Measurements from ENCODE around the gene ZNF436.

The ZNF436 gene

DNA sequence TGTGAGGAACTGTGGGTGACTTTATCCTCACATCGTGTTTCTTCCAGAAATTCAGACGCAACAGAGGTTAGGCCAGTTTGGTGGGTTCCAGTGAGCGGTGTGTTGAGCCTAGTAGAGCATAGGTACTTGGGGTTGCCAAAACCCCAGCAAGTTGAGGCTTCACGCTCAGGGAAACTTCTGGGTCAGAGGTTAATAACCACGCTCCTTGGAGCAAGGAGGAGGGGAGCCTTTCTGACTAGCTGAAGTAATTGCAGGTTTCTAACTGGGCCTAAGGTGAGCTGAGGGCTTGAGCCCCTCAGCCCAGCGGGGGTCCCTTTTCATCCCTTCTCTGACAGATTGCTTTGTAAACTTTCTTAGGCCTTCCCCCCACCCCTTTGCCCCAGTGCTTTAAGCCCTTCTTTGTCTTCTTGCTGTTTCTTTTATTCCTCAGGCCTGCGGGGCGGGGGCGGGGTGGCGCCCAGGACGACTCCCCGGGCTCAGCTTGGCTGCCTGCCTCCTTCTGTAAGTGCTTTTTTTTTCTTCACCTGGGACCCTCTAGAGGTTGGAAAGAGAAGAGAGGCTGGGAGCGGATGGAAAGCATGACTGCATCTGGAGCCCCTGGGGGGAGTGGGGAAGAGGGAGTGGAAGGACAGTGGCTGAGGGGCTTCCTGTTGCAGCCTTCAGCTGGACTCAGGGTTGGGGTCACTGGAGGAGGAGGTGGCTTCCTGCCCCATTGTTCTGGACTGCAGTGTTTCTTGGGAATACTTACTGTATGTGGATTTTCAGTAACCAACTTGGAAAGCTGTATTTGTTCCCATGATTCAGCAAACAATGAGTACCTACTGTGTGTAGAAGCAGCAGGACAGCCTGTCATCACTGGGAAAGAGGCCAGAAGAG lies 1.3 kb upstream of the ZNF436 start:
- ATAC-seq: no peak
- TF ChIP-seq BACH2 (CRISPR knock-in tag; IDR thresholded peaks at IDR 0.05; ENCODE audit: borderline replicate concordance) (no peak), TOX (CRISPR knock-in tag; IDR thresholded peaks at IDR 0.05; ENCODE audit: borderline replicate concordance) (no peak), PPARA (CRISPR knock-in tag; IDR thresholded peaks at IDR 0.05; ENCODE audit: borderline replicate concordance) (no peak), ARNTL (CRISPR knock-in tag; IDR thresholded peaks at IDR 0.05; ENCODE audit: borderline replicate concordance, low read depth) (no peak), ISL1 (CRISPR knock-in tag; IDR thresholded peaks at IDR 0.05) (no peak), ESRRG (CRISPR knock-in tag; IDR thresholded peaks at IDR 0.05) (no peak), TCF4 (CRISPR knock-in tag; IDR thresholded peaks at IDR 0.05; ENCODE audit: borderline replicate concordance) (no peak), ZFP30 (CRISPR knock-in tag; IDR thresholded peaks at IDR 0.05) (no peak), ZC3H10 (CRISPR knock-in tag; IDR thresholded peaks at IDR 0.05) (no peak), ZNF565 (CRISPR knock-in tag; conservative IDR thresholded peaks at IDR 0.05; ENCODE audit: low read depth) (no peak), CSDC2 (CRISPR knock-in tag; IDR thresholded peaks at IDR 0.05) (no peak), ZNF70 (CRISPR knock-in tag; IDR thresholded peaks at IDR 0.05) (no peak), RARB (CRISPR knock-in tag; IDR thresholded peaks at IDR 0.05) (no peak), GLIS3 (CRISPR knock-in tag; IDR thresholded peaks at IDR 0.05) (no peak), ZFP3 (CRISPR knock-in tag; IDR thresholded peaks at IDR 0.05) (no peak)
- TF ChIP-seq, protein P1, sequence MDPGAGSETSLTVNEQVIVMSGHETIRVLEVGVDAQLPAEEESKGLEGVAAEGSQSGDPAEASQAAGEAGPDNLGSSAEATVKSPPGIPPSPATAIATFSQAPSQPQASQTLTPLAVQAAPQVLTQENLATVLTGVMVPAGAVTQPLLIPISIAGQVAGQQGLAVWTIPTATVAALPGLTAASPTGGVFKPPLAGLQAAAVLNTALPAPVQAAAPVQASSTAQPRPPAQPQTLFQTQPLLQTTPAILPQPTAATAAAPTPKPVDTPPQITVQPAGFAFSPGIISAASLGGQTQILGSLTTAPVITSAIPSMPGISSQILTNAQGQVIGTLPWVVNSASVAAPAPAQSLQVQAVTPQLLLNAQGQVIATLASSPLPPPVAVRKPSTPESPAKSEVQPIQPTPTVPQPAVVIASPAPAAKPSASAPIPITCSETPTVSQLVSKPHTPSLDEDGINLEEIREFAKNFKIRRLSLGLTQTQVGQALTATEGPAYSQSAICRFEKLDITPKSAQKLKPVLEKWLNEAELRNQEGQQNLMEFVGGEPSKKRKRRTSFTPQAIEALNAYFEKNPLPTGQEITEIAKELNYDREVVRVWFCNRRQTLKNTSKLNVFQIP (CRISPR knock-in tag; IDR thresholded peaks at IDR 0.05; ENCODE audit: borderline replicate concordance, low read depth): no peak
- TF ChIP-seq, protein P2, sequence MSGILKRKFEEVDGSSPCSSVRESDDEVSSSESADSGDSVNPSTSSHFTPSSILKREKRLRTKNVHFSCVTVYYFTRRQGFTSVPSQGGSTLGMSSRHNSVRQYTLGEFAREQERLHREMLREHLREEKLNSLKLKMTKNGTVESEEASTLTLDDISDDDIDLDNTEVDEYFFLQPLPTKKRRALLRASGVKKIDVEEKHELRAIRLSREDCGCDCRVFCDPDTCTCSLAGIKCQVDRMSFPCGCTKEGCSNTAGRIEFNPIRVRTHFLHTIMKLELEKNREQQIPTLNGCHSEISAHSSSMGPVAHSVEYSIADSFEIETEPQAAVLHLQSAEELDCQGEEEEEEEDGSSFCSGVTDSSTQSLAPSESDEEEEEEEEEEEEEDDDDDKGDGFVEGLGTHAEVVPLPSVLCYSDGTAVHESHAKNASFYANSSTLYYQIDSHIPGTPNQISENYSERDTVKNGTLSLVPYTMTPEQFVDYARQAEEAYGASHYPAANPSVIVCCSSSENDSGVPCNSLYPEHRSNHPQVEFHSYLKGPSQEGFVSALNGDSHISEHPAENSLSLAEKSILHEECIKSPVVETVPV (CRISPR knock-in tag; IDR thresholded peaks at IDR 0.05): no peak
- TF ChIP-seq, protein P3, sequence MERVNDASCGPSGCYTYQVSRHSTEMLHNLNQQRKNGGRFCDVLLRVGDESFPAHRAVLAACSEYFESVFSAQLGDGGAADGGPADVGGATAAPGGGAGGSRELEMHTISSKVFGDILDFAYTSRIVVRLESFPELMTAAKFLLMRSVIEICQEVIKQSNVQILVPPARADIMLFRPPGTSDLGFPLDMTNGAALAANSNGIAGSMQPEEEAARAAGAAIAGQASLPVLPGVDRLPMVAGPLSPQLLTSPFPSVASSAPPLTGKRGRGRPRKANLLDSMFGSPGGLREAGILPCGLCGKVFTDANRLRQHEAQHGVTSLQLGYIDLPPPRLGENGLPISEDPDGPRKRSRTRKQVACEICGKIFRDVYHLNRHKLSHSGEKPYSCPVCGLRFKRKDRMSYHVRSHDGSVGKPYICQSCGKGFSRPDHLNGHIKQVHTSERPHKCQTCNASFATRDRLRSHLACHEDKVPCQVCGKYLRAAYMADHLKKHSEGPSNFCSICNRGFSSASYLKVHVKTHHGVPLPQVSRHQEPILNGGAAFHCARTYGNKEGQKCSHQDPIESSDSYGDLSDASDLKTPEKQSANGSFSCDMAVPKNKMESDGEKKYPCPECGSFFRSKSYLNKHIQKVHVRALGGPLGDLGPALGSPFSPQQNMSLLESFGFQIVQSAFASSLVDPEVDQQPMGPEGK (CRISPR knock-in tag; IDR thresholded peaks at IDR 0.05; ENCODE audit: borderline replicate concordance): no peak

DNA sequence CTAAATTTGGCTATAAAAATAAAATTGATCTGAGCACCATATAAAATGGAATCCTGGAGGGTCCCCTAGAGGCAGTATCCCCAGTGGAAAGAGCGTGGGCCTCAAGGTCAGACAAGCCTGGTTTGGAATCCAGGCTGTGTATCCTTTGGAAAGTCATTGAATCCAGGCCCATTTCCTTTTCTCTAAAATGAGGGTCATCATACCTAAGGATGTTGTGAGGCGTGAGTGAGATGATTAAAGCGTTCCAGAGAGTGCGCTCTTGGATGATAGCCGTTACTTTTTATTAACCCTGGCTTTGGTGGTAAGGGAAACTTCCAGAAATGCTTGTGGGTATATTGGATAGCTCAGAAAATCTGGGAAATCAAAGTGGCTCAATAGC lies 683 bp upstream of the ZNF436 start:
- TF ChIP-seq RARB (CRISPR knock-in tag; IDR thresholded peaks at IDR 0.05) (no peak), ESRRG (CRISPR knock-in tag; IDR thresholded peaks at IDR 0.05) (no peak), ZFP3 (CRISPR knock-in tag; IDR thresholded peaks at IDR 0.05) (no peak), ZFP30 (CRISPR knock-in tag; IDR thresholded peaks at IDR 0.05) (no peak), ZNF8 (CRISPR knock-in tag; IDR thresholded peaks at IDR 0.05) (no peak), SNAI2 (CRISPR knock-in tag; IDR thresholded peaks at IDR 0.05) (no peak)
- TF ChIP-seq, protein P4, sequence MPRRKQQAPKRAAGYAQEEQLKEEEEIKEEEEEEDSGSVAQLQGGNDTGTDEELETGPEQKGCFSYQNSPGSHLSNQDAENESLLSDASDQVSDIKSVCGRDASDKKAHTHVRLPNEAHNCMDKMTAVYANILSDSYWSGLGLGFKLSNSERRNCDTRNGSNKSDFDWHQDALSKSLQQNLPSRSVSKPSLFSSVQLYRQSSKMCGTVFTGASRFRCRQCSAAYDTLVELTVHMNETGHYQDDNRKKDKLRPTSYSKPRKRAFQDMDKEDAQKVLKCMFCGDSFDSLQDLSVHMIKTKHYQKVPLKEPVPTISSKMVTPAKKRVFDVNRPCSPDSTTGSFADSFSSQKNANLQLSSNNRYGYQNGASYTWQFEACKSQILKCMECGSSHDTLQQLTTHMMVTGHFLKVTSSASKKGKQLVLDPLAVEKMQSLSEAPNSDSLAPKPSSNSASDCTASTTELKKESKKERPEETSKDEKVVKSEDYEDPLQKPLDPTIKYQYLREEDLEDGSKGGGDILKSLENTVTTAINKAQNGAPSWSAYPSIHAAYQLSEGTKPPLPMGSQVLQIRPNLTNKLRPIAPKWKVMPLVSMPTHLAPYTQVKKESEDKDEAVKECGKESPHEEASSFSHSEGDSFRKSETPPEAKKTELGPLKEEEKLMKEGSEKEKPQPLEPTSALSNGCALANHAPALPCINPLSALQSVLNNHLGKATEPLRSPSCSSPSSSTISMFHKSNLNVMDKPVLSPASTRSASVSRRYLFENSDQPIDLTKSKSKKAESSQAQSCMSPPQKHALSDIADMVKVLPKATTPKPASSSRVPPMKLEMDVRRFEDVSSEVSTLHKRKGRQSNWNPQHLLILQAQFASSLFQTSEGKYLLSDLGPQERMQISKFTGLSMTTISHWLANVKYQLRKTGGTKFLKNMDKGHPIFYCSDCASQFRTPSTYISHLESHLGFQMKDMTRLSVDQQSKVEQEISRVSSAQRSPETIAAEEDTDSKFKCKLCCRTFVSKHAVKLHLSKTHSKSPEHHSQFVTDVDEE (CRISPR knock-in tag; IDR thresholded peaks at IDR 0.05): no peak
- TF ChIP-seq, protein P5, sequence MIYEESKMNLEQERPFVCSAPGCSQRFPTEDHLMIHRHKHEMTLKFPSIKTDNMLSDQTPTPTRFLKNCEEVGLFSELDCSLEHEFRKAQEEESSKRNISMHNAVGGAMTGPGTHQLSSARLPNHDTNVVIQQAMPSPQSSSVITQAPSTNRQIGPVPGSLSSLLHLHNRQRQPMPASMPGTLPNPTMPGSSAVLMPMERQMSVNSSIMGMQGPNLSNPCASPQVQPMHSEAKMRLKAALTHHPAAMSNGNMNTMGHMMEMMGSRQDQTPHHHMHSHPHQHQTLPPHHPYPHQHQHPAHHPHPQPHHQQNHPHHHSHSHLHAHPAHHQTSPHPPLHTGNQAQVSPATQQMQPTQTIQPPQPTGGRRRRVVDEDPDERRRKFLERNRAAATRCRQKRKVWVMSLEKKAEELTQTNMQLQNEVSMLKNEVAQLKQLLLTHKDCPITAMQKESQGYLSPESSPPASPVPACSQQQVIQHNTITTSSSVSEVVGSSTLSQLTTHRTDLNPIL (CRISPR knock-in tag; IDR thresholded peaks at IDR 0.05; ENCODE audit: low read depth): no peak
- TF ChIP-seq, protein P2 (CRISPR knock-in tag; IDR thresholded peaks at IDR 0.05): no peak
- no peak for ATAC-seq

All from SK-N-SH treated with all-trans-retinoic acid at 6 μM for 48 hours (cell line).